ENCODE results near the gene ERBB4. TPM values are rescaled to one million over a fixed set of nuclear protein-coding genes. Genes with fewer than 3 reads are reported as not detected.

The ERBB4 gene
- total and polyA plus RNA-seq, 3 experiments from 2014 or later: not detected

GRCh38 chr2:212441821-212442220 lies 96.8 kb downstream of the ERBB4 start:
- no peak for DNase-seq
- H3K4me3 Mint-ChIP-seq: no peak overlapping the region
- no peaks in the 10 kb centered on the region for H3K4me1 ChIP-seq (ENCODE audit: insufficient read depth, low read length)
- CTCF ChIA-PET: interaction anchor here (1.5 kb wide), 1 partner anchor 10 kb away, joined by 3 read pairs; no protein-coding TSS in a partner anchor
- no peaks in the 10 kb centered on the region for H3K36me3 ChIP-seq (ENCODE audit: insufficient read depth, low read length)
- no peak overlapping the region for H3K27ac Mint-ChIP-seq
- H3K36me3 Mint-ChIP-seq: no peaks in the 10 kb centered on the region
- no peak overlapping the region for H3K27ac ChIP-seq (ENCODE audit: low read depth, low read length)
- H3K4me3 ChIP-seq (ENCODE audit: low read length): no peak overlapping the region
- H3K27me3 Mint-ChIP-seq: no peaks in the 10 kb centered on the region
- POLR2A ChIA-PET: no interaction called here
- no peaks in the 10 kb centered on the region for H3K4me1 Mint-ChIP-seq
- H3K27me3 ChIP-seq (ENCODE audit: insufficient read depth, low read length, poor library complexity, severe bottlenecking): no peaks in the 10 kb centered on the region
- H3K9me3 ChIP-seq (ENCODE audit: low read length): no peaks in the 10 kb centered on the region
- peaks cover 2 to 24% (median 11%) of the 10 kb centered on the region in 5 donors for H3K9me3 Mint-ChIP-seq

GRCh38 chr2:212441141-212441540 lies 97.5 kb downstream of the ERBB4 start:
- no peaks in the 10 kb centered on the region for H3K4me1 Mint-ChIP-seq
- peaks cover 2 to 20% (median 11%) of the 10 kb centered on the region in 5 donors for H3K9me3 Mint-ChIP-seq
- no peak overlapping the region for H3K27ac ChIP-seq (ENCODE audit: low read depth, low read length)
- CTCF ChIA-PET: interaction anchor here (1.5 kb wide), 1 partner anchor 11 kb away, joined by 3 read pairs; no protein-coding TSS in a partner anchor
- POLR2A ChIA-PET: no interaction called here
- no peak for DNase-seq
- H3K36me3 Mint-ChIP-seq: no peaks in the 10 kb centered on the region
- H3K27me3 ChIP-seq (ENCODE audit: insufficient read depth, low read length, poor library complexity, severe bottlenecking): no peaks in the 10 kb centered on the region
- H3K36me3 ChIP-seq (ENCODE audit: insufficient read depth, low read length): no peaks in the 10 kb centered on the region
- no peak overlapping the region for H3K4me3 ChIP-seq (ENCODE audit: low read length)
- no peak overlapping the region for H3K4me3 Mint-ChIP-seq
- no peak overlapping the region for H3K27ac Mint-ChIP-seq
- H3K4me1 ChIP-seq (ENCODE audit: insufficient read depth, low read length): no peaks in the 10 kb centered on the region
- no peaks in the 10 kb centered on the region for H3K9me3 ChIP-seq (ENCODE audit: low read length)
- H3K27me3 Mint-ChIP-seq: no peaks in the 10 kb centered on the region

DNA sequence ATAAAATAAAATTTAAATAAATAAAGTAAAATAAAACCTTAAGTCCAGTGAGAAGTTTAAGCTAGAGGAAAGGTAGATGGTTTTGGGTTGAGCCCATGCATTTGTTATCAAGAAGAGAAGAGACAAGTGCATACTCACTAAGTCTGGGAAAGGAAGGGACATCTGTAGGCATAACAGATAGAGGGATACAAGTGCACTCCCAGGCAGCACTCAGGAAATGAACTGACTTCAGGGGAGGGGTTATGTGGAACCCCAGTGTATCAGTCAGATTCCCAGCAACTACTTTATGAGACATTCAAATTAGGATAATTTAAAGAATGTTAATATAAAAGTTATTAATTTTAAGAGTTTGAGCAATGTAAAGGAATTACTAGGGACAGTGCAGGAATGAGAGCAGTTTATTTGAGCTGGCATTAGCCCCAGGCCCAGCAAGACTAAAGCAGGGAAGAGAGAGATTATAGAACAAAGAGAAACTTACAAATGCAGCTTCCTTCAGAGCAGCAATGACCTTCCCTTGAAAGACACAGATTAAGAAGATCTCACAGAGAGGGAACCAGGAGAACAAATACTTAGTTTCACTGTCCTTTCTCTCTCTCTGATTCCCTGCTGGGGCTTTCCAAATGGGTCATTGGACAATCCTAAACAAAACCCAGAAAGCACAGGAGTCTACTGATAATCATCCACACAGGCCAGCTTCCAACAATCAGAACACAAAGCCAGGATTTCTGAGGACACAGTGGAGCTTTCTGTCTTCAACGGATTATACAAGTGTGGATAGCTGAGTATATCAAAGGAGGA lies 109.7 kb downstream of the ERBB4 start:
- POLR2A ChIA-PET: no interaction called here
- no peaks in the 10 kb centered on the region for H3K9me3 ChIP-seq (ENCODE audit: low read length)
- no peak overlapping the region for H3K4me3 ChIP-seq (ENCODE audit: low read length)
- no peak overlapping the region for H3K27ac ChIP-seq (ENCODE audit: low read depth, low read length)
- DNase-seq: no peak
- CTCF ChIA-PET: no interaction called here
- no peak overlapping the region for H3K27ac Mint-ChIP-seq
- no peaks in the 10 kb centered on the region for H3K36me3 Mint-ChIP-seq
- no peaks in the 10 kb centered on the region for H3K4me1 Mint-ChIP-seq
- no peaks in the 10 kb centered on the region for H3K36me3 ChIP-seq (ENCODE audit: insufficient read depth, low read length)
- no peak overlapping the region for H3K4me3 Mint-ChIP-seq
- no peaks in the 10 kb centered on the region for H3K4me1 ChIP-seq (ENCODE audit: insufficient read depth, low read length)
- no peaks in the 10 kb centered on the region for H3K27me3 ChIP-seq (ENCODE audit: insufficient read depth, low read length, poor library complexity, severe bottlenecking)
- H3K27me3 Mint-ChIP-seq: no peaks in the 10 kb centered on the region
- H3K9me3 Mint-ChIP-seq: peaks cover 0 to 13% (median 1%) of the 10 kb centered on the region in 5 donors

GRCh38 chr2:212427638-212428037 lies 111.0 kb downstream of the ERBB4 start:
- CTCF ChIA-PET: no interaction called here
- Histone ChIP-seq H3K36me3 (ENCODE audit: insufficient read depth, low read length) (no peaks in the 10 kb centered on the region), H3K27me3 (ENCODE audit: insufficient read depth, low read length, poor library complexity, severe bottlenecking) (no peaks in the 10 kb centered on the region), H3K4me1 (ENCODE audit: insufficient read depth, low read length) (no peaks in the 10 kb centered on the region), H3K9me3 (ENCODE audit: low read length) (no peaks in the 10 kb centered on the region), H3K4me3 (ENCODE audit: low read length) (no peak overlapping the region), H3K27ac (ENCODE audit: low read depth, low read length) (no peak overlapping the region)
- Mint-ChIP-seq H3K36me3 (no peaks in the 10 kb centered on the region), H3K4me1 (no peaks in the 10 kb centered on the region), H3K9me3 (peaks cover 0 to 13% (median 3%) of the 10 kb centered on the region in 5 donors), H3K27ac (no peak overlapping the region), H3K27me3 (no peaks in the 10 kb centered on the region), H3K4me3 (no peak overlapping the region)
- no peak for DNase-seq
- POLR2A ChIA-PET: no interaction called here

- no peak overlapping the region for H3K4me3 ChIP-seq (ENCODE audit: low read length)
- no peaks in the 10 kb centered on the region for H3K9me3 ChIP-seq (ENCODE audit: low read length)
- H3K36me3 ChIP-seq (ENCODE audit: insufficient read depth, low read length): no peaks in the 10 kb centered on the region
- no peaks in the 10 kb centered on the region for H3K27me3 Mint-ChIP-seq
- H3K27ac Mint-ChIP-seq: no peak overlapping the region
- CTCF ChIA-PET: no interaction called here
- H3K27me3 ChIP-seq (ENCODE audit: insufficient read depth, low read length, poor library complexity, severe bottlenecking): no peaks in the 10 kb centered on the region
- H3K4me3 Mint-ChIP-seq: no peak overlapping the region
- H3K27ac ChIP-seq (ENCODE audit: low read depth, low read length): no peak overlapping the region
- H3K9me3 Mint-ChIP-seq: peaks cover 0 to 13% (median 3%) of the 10 kb centered on the region in 5 donors
- H3K36me3 Mint-ChIP-seq: no peaks in the 10 kb centered on the region
- POLR2A ChIA-PET: no interaction called here
- H3K4me1 Mint-ChIP-seq: no peaks in the 10 kb centered on the region
- no peak for DNase-seq
- no peaks in the 10 kb centered on the region for H3K4me1 ChIP-seq (ENCODE audit: insufficient read depth, low read length)
These were observed 111.8 kb downstream of the ERBB4 start for GRCh38 chr2:212426637-212427412.

DNA sequence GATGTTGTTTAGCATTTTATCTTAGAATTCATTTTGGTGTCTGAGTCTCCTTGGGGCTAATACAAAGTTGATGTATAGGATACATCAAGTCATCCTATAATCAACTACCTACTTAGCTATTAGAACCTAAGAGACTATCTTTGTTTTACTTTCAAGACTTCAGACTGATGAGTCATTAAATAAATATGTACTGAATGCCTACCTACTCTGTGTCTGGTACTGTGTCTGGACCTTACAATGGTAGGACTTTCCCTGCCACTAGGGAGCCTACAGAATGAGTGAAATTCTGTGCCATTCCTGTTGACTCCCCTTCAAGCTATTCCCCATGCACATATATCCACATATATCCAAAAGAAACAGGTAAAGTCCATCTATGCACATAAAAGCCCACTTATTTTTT lies 114.5 kb downstream of the ERBB4 start:
- no peaks in the 10 kb centered on the region for H3K4me1 ChIP-seq (ENCODE audit: insufficient read depth, low read length)
- Mint-ChIP-seq H3K9me3 (peaks cover 0 to 7% (median 3%) of the 10 kb centered on the region in 5 donors), H3K4me3 (no peak overlapping the region), H3K27me3 (no peaks in the 10 kb centered on the region), H3K4me1 (no peaks in the 10 kb centered on the region), H3K36me3 (no peaks in the 10 kb centered on the region), H3K27ac (no peak overlapping the region)
- no peak overlapping the region for H3K4me3 ChIP-seq (ENCODE audit: low read length)
- ChIA-PET CTCF (no interaction called here), POLR2A (no interaction called here)
- no peaks in the 10 kb centered on the region for H3K36me3 ChIP-seq (ENCODE audit: insufficient read depth, low read length)
- no peaks in the 10 kb centered on the region for H3K27me3 ChIP-seq (ENCODE audit: insufficient read depth, low read length, poor library complexity, severe bottlenecking)
- no peak for DNase-seq
- no peak overlapping the region for H3K27ac ChIP-seq (ENCODE audit: low read depth, low read length)
- no peaks in the 10 kb centered on the region for H3K9me3 ChIP-seq (ENCODE audit: low read length)

DNA sequence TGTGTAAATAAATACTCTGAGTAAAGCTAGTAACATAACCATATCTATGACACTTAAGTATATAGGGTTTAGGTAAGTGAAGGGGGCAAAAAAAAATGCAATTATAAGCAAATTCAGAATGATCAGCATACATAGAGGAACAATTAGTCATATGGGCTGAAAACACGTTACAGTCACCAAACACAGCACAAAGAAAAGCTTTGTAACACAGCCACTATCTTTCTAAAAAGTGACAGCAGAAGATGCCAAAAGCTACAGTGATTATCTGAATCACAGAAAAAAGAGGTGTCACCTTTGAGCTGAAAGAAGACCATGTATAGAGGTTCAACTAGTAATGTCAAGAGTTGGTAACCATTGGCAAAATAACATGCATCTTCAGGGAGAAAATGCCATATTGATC lies 115.5 kb downstream of the ERBB4 start:
- H3K27ac Mint-ChIP-seq: no peak overlapping the region
- no peak overlapping the region for H3K4me3 Mint-ChIP-seq
- H3K27me3 Mint-ChIP-seq: no peaks in the 10 kb centered on the region
- no peaks in the 10 kb centered on the region for H3K4me1 Mint-ChIP-seq
- H3K9me3 Mint-ChIP-seq: peaks cover 0 to 7% (median 2%) of the 10 kb centered on the region in 5 donors
- Histone ChIP-seq H3K4me1 (ENCODE audit: insufficient read depth, low read length) (no peaks in the 10 kb centered on the region), H3K36me3 (ENCODE audit: insufficient read depth, low read length) (no peaks in the 10 kb centered on the region), H3K27ac (ENCODE audit: low read depth, low read length) (no peak overlapping the region), H3K27me3 (ENCODE audit: insufficient read depth, low read length, poor library complexity, severe bottlenecking) (no peaks in the 10 kb centered on the region), H3K9me3 (ENCODE audit: low read length) (no peaks in the 10 kb centered on the region), H3K4me3 (ENCODE audit: low read length) (no peak overlapping the region)
- H3K36me3 Mint-ChIP-seq: no peaks in the 10 kb centered on the region
- ChIA-PET POLR2A (no interaction called here), CTCF (no interaction called here)
- DNase-seq: no peak

DNA sequence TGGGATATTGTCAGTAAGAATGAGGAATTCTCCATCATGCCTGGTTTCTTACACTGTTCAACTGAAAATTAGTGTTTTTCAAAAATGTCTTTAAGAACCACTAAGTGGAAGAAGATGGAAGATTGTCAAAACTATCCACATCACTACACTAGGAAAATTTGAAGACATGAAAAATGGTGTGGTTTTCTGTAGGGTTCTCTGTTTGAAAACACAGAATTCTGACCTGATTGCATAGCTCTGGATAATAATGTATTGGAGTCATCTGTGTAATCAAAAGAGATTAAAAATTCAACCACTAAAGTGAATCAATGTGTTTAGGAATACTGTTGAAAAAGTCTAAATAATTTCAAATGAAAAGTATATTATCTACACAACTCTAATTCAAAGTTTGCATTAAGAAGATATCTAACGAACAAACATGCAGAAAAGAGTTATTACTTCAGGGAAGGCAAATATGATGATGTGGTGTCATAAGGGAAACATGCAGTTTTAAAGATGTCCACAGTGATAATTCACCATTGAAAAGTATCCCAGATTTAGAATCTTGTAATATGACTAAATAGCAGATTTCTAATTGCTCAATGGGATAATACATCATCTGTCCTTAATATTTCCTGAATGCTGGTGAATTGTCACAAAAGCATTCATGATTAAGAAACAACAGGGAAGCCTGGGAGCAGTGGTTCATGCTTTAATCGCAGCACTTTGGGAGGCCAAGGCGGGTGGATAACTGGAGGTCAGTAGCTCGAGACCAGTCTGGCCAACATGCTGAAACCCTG lies 116.9 kb downstream of the ERBB4 start:
- H3K9me3 ChIP-seq (ENCODE audit: low read length): no peaks in the 10 kb centered on the region
- POLR2A ChIA-PET: no interaction called here
- Mint-ChIP-seq H3K4me1 (no peaks in the 10 kb centered on the region), H3K36me3 (no peaks in the 10 kb centered on the region), H3K27ac (no peak overlapping the region), H3K4me3 (no peak overlapping the region), H3K9me3 (peaks cover 0 to 7% (median 2%) of the 10 kb centered on the region in 5 donors), H3K27me3 (no peaks in the 10 kb centered on the region)
- no peak overlapping the region for H3K4me3 ChIP-seq (ENCODE audit: low read length)
- no peaks in the 10 kb centered on the region for H3K4me1 ChIP-seq (ENCODE audit: insufficient read depth, low read length)
- CTCF ChIA-PET: no interaction called here
- H3K27me3 ChIP-seq (ENCODE audit: insufficient read depth, low read length, poor library complexity, severe bottlenecking): no peaks in the 10 kb centered on the region
- H3K27ac ChIP-seq (ENCODE audit: low read depth, low read length): no peak overlapping the region
- DNase-seq: no peak
- no peaks in the 10 kb centered on the region for H3K36me3 ChIP-seq (ENCODE audit: insufficient read depth, low read length)

All from CD8-positive, alpha-beta memory T cell (primary cell).